IPS-20b (cell line): ENCODE results near the gene TULP4.
A peak's percentile ranks its signal among the peaks of the same experiment; 100 is the strongest.
"Not testable (repeated sequence)": the region's sequence is repeated elsewhere in the genome, so short reads cannot be mapped to it uniquely, and the experiment has no call there.

ENCODE experiments used
- H3K27ac ChIP-seq: one replicate; pipeline ENCODE4 v1.5.1; 2013; ENCODE audit warnings: low read length
- H3K27me3 ChIP-seq: 2 replicates; pipeline ENCODE4 v1.6.1; 2013; ENCODE audit warnings: mild to moderate bottlenecking, low read length, inconsistent platforms; ENCODE audit not compliant: insufficient read depth
- H3K36me3 ChIP-seq: 2 replicates; pipeline ENCODE4 v1.6.1; 2013; ENCODE audit warnings: low read depth, mild to moderate bottlenecking, inconsistent platforms, low read length, moderate library complexity; ENCODE audit not compliant: insufficient read depth
- H3K4me1 ChIP-seq: 2 replicates; pipeline ENCODE4 v1.6.1; 2013; ENCODE audit warnings: mild to moderate bottlenecking, control low read depth, inconsistent platforms, low read length, moderate library complexity; ENCODE audit not compliant: insufficient read depth
- H3K4me3 ChIP-seq: 2 replicates; pipeline ENCODE4 v1.5.1; 2013; ENCODE audit warnings: mild to moderate bottlenecking, low read length, inconsistent platforms
- H3K9ac ChIP-seq: 2 replicates; pipeline ENCODE4 v1.6.1; 2013; ENCODE audit warnings: low read depth, mild to moderate bottlenecking, inconsistent platforms, low read length, moderate library complexity
- H3K9me3 ChIP-seq: 2 replicates; pipeline ENCODE4 v1.6.1; 2013; ENCODE audit warnings: mild to moderate bottlenecking, low read depth, low read length, inconsistent platforms; ENCODE audit not compliant: insufficient read depth

The TULP4 gene

DNA sequence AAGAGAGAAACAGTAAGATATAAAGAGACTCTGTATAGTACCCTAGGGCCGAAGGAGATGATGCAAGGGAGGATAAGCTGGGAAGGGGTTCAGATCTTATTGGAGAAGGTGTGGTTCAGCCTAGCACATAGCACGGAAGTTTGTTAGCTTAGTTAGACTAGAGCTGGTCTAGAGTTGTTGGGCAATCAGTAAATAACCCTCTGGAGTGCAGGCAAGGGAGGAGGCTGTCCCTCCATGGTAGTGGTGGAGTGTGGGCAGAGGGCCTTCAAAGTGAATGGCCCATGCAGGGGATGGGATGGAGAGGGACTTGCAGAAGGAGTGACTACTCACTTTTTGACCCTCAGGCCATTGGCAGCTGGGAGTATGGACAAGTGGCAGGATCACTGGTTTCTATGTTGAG, 20.0 kb downstream of the TULP4 start:
- Histone ChIP-seq H3K27ac (no peak overlapping the region), H3K9me3 (peaks cover 6% of the 10 kb centered on the region; the same call in 1 of the 2 replicates), H3K4me1 (peaks cover 16% of the 10 kb centered on the region), H3K27me3 (no peaks in the 10 kb centered on the region), H3K4me3 (no peak overlapping the region), H3K9ac (no peak overlapping the region), H3K36me3 (no peaks in the 10 kb centered on the region; the same call in 1 of the 2 replicates)

DNA sequence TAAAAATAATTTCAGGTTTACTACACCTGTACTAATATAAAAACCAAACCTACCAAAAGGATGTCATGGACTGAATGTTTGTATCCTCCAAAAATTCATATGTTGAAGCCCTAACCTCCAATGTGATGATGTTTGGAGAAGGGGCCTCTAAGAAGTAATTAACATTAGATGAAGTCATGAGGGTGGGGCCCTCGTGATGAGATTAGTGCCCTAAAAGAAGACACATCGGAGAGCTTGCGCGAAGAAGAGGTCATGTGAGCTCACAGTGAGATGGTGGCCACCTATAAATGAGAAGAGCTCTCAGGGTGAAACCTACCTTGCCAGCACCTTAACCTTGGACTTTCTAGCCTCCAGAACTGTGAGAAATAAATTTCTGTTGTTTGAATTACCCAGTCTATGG, 20.8 kb downstream of the TULP4 start:
- H3K27me3 ChIP-seq: no peaks in the 10 kb centered on the region
- no peak overlapping the region for H3K27ac ChIP-seq
- no peak overlapping the region for H3K4me3 ChIP-seq
- H3K9me3 ChIP-seq: peaks cover 6% of the 10 kb centered on the region
- no peak overlapping the region for H3K9ac ChIP-seq
- H3K36me3 ChIP-seq: no peaks in the 10 kb centered on the region; the same call in 1 of the 2 replicates
- peaks cover 16% of the 10 kb centered on the region for H3K4me1 ChIP-seq

DNA sequence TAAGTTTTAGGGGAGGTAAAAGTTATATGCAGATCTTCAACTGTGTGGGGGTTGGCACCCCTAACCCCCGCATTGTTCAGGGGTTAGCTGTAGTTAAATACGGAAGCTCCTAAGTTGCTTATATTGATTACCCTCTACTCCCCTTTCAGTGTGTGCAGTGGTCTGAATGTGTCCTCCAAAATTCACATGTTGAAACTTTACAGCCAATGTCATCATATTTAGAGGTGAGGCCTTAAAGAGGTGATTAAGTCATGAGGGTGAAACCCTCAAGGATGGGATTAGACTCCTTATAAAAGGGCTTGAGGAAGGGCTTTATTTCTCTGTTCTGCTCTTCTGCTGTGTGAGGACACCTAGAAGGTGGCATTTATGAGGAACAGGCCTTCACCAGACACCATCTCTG, 22.3 kb downstream of the TULP4 start:
- Histone ChIP-seq H3K4me1 (peaks cover 18% of the 10 kb centered on the region), H3K27ac (no peak overlapping the region), H3K4me3 (no peak overlapping the region), H3K9ac (no peak overlapping the region), H3K9me3 (peaks cover 6% of the 10 kb centered on the region), H3K36me3 (no peaks in the 10 kb centered on the region; the same call in 1 of the 2 replicates), H3K27me3 (no peaks in the 10 kb centered on the region)

DNA sequence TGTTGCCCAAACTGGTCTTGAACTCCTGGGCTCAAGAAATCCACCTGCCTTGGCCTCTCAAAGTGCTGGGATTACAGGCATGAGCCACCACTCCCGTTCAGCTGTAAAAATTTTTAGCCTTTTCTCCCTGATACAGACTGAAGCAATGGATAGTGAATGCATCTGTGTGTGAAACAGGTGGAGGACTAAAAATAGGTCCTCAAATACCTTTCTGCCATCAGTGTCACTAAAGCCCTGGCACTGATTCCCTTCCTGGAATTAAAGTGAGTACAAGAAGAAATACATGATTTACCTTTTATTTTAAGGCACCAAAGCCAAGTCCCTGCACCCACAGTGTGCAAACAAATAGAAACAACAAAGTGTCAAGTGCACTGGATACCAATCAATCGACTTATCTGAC, 25.1 kb downstream of the TULP4 start:
- no peak overlapping the region for H3K4me3 ChIP-seq
- H3K4me1 ChIP-seq: peaks cover 24% of the 10 kb centered on the region
- H3K27me3 ChIP-seq: no peaks in the 10 kb centered on the region
- no peak overlapping the region for H3K27ac ChIP-seq
- H3K36me3 ChIP-seq: no peaks in the 10 kb centered on the region; the same call in 1 of the 2 replicates
- no peak overlapping the region for H3K9ac ChIP-seq
- peaks cover 6% of the 10 kb centered on the region for H3K9me3 ChIP-seq

DNA sequence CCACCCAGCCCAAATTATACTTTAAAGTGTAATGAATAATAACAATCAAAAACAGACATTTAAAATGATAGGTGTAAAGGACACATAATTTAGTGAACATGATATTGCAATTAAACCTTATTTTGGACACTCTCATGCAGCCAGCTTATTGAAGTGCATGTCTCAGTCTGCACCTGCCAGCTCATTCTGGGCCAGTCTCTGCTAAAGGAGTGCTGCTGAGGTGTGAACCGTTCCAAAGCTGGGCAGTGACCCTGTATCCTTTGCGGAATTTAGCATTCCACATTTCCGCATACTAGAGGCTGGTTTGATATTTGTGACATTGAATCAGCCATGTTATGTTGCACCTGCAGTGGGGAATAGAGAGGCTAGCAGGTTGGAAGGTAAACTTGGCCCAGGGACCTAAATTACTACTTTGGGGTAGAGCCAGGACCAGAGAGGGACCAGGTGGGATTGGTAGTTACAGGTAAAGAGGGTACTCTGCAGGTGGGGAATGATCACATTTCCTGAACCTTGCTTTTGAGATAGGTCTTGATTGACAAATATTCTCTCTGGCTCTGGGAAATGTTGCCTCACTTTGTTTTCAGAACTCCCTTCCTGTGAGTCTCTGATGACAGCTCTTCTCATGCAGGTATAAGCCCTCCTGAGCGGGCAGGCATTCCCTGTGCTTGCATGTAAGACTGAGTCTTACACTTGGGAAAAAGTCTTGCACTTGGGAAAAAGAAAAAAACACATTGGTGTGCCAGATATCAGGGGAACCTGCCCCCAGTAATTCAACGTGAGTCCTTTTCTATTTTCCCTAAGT, 26.2 kb downstream of the TULP4 start:
- no peak overlapping the region for H3K4me3 ChIP-seq
- peak overlapping the region; percentile 31; the same call in 1 of the 2 replicates for H3K9ac ChIP-seq
- H3K27ac ChIP-seq: no peak overlapping the region
- H3K9me3 ChIP-seq: no peaks in the 10 kb centered on the region; the same call in 1 of the 2 replicates
- H3K27me3 ChIP-seq: no peaks in the 10 kb centered on the region
- no peaks in the 10 kb centered on the region; the same call in 1 of the 2 replicates for H3K36me3 ChIP-seq
- peaks cover 33% of the 10 kb centered on the region for H3K4me1 ChIP-seq

DNA sequence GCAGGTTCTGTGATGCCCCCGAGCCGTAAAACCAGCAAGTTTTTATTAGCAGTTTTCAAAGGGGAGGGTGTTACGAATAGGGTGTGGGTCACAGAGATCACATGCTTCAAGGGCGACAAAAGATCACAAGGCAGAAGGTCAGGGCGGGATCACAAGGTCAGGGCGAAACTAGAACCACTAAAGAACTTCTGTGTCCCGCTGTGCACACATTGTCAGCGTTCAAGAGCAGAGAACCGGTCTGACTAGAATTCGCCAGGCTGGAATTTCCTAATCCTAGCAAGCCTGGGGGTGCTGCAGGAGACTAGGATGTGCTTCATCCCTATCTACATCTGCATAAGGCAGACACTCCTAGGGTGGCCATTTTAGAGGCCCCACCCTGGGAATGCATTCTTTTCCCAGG, 26.9 kb downstream of the TULP4 start:
- not testable (repeated sequence) for H3K27me3 ChIP-seq, H3K9me3 ChIP-seq, H3K36me3 ChIP-seq, H3K4me3 ChIP-seq, H3K27ac ChIP-seq
- peaks cover 38% of the 10 kb centered on the region for H3K4me1 ChIP-seq
- H3K9ac ChIP-seq: peak overlapping the region; percentile 31; the same call in 1 of the 2 replicates

DNA sequence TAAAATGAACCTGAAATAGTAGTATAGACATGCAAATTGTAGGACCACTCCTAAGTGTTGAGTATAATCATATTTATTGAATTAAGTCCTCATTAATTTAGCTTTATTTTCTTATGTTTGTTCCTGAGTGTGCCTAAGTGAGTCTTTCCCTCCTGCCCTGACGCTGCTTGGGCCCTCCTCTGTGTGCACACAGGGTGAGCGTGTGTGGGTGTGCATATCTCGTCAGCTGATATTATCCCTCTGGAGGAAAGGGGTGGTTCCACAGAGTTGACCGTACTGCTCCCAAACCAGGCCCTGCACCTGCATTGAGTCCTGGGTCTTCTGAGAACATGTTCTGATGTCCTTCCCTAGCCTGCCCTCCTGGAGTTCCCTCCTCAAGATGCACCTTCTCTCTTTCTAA, 28.0 kb downstream of the TULP4 start:
- no peaks in the 10 kb centered on the region; the same call in 1 of the 2 replicates for H3K36me3 ChIP-seq
- H3K27me3 ChIP-seq: no peaks in the 10 kb centered on the region
- H3K9ac ChIP-seq: no peak overlapping the region
- H3K4me1 ChIP-seq: peaks cover 41% of the 10 kb centered on the region
- H3K4me3 ChIP-seq: no peak overlapping the region
- H3K9me3 ChIP-seq: no peaks in the 10 kb centered on the region; the same call in 1 of the 2 replicates
- H3K27ac ChIP-seq: no peak overlapping the region

DNA sequence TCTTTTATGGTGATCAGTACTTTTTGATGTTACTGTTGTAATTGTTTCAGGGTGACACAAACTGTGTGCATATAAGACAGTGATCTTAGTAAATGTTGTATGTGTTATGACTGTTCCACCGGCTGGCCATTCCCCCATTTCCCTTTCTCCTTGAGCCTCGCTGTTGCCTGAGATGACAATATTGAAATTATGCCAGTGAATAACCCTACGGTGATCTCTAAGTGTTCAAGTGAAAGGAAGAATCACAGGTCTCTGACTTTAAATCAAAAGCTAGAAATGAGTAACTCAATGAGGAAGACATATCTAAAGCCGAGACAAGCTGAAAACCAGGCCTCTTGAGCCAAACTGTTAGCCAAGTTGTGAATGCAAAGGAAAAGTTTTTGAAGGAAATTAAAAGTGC, 32.3 kb downstream of the TULP4 start:
- H3K9ac ChIP-seq: no peak overlapping the region
- no peak overlapping the region for H3K27ac ChIP-seq
- H3K9me3 ChIP-seq: peaks cover 23% of the 10 kb centered on the region
- no peaks in the 10 kb centered on the region for H3K27me3 ChIP-seq
- H3K36me3 ChIP-seq: no peaks in the 10 kb centered on the region
- peaks cover 23% of the 10 kb centered on the region; the same call in 1 of the 2 replicates for H3K4me1 ChIP-seq
- H3K4me3 ChIP-seq: no peak overlapping the region

DNA sequence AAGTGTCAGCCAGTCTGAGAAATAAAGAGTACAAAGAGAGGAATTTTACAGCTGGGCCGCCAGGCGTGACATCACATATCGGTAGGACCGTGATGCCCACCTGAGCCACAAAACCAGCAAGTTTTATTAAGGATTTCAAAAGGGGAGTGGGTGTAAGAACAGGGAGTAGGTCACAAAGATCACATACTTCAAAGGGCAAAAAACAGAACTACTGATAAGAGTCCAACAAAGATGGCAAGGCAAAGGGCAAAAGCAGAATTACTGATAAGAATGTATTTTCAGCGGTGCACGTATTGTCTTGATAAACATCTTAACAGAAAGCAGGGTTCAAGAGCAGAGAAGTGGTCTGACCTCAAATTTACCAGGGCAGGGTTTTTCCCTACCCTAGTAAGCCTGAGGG, 33.2 kb downstream of the TULP4 start:
- H3K4me3 ChIP-seq, H3K27me3 ChIP-seq, H3K36me3 ChIP-seq, H3K27ac ChIP-seq, H3K9ac ChIP-seq: not testable (repeated sequence)
- H3K9me3 ChIP-seq: peaks cover 24% of the 10 kb centered on the region
- peaks cover 16% of the 10 kb centered on the region; the same call in 1 of the 2 replicates for H3K4me1 ChIP-seq

DNA sequence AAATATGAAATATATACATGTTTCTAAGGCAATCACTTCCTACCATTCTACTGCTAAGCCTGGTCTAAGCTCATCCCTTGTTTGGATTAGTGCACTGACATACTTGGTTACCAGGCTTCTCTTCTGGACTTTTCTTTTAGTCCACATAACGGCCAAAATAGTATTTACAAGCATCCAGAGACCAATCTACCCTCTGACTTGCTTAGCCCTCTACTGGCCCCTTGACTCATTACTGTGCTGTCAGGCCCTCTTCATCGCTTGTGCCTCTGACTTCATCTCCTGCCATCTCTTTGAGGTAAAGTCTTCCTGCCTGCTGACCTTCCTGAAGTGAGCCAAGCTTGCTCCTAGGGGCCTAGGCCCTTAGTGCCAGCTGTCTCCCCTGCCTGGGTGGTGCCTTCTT, 35.1 kb downstream of the TULP4 start:
- no peak overlapping the region for H3K27ac ChIP-seq
- H3K36me3 ChIP-seq: no peaks in the 10 kb centered on the region
- no peaks in the 10 kb centered on the region for H3K27me3 ChIP-seq
- peaks cover 34% of the 10 kb centered on the region for H3K9me3 ChIP-seq
- H3K9ac ChIP-seq: no peak overlapping the region
- H3K4me3 ChIP-seq: no peak overlapping the region; the same call in 1 of the 2 replicates
- H3K4me1 ChIP-seq: peaks cover 16% of the 10 kb centered on the region; the same call in 1 of the 2 replicates

DNA sequence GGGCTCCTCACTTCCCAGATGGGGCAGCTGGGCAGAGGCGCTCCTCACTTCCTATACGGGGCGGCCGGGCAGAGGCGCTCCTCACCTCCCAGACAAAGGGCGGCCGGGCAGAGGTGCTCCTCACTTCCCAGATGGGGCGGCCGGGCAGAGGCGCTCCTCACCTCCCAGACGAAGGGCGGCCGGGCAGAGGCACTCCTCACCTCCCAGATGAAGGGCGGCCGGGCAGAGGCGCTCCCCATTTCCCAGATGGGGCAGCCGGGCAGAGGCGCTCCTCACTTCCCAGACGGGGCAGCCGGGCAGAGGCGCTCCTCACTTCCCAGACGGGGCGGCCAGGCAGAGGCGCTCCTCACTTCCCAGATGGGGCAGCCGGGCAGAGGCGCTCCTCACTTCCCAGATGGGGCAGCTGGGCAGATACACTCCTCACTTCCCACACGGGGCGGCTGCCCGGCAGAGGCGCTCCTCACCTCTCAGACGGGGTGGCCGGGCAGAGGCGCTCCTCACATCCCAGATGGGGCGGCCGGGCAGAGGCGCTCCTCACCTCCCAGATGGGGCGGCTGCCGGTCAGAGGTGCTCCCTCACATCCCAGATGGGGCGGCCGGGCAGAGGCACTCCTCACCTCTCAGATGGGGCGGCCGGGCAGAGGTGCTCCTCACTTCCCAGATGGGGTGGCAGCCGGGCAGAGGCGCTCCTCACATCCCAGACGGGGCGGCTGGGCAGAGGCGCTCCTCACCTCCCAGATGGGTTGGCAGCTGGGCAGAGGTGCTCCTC, 36.7 kb downstream of the TULP4 start:
- H3K27ac ChIP-seq, H3K4me3 ChIP-seq, H3K27me3 ChIP-seq, H3K4me1 ChIP-seq, H3K9ac ChIP-seq, H3K36me3 ChIP-seq: not testable (repeated sequence)
- peaks cover 34% of the 10 kb centered on the region for H3K9me3 ChIP-seq
